Astrocyte of the hippocampus (primary cell): ENCODE results near the gene VEGFA.
"Not testable (repeated sequence)": the region's sequence is repeated elsewhere in the genome, so short reads cannot be mapped to it uniquely, and the experiment has no call there.

Source experiments
- DNase-seq: peaks from one replicate; pipeline ENCODE4 v3.0.0; 2011; ENCODE audit warnings: low read depth, low spot score

Gene VEGFA

GRCh38 chr6:43801495-43802181 is 31.6 kb downstream of the VEGFA start:
- no peak for DNase-seq

GRCh38 chr6:43803055-43803782 is 33.2 kb downstream of the VEGFA start:
- DNase-seq = no peak

DNA sequence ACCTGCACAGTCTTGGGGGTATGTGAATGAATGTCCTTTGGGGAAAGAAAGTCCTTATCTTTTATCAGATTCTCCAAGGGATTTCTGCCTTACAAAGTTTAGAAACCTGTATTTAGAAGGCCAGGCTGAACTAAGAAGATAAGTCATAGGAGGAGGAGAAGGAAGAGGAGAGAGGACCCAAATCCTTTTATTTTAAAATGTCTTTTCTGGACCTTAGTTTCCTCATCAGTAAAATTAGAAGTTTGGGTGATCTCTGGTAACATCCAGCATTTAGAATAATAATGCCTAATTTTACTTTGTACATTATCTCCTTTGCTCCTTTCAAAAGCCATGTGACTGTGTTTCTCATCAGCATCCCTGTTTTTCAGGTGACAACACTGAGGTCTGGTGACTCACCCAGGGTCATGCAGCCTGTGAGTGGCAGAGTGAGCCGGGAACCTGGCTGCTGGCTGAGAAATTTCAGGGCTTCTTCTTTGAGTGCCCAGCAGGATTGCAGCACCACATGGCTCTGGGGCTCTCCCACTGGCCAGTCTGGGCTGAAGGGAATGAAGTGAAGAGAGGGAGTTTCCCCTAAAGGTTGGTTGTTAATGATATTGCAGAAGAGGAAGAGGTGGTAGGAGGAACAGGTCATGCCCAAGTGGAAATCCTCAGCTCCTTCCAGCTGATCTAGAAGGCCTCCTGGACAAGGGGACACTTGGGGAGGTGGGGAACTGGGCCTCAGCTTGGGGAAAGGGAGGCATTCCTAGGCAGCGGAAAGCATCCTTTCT is 34.0 kb downstream of the VEGFA start:
- DNase-seq = peak; percentile 16

DNA sequence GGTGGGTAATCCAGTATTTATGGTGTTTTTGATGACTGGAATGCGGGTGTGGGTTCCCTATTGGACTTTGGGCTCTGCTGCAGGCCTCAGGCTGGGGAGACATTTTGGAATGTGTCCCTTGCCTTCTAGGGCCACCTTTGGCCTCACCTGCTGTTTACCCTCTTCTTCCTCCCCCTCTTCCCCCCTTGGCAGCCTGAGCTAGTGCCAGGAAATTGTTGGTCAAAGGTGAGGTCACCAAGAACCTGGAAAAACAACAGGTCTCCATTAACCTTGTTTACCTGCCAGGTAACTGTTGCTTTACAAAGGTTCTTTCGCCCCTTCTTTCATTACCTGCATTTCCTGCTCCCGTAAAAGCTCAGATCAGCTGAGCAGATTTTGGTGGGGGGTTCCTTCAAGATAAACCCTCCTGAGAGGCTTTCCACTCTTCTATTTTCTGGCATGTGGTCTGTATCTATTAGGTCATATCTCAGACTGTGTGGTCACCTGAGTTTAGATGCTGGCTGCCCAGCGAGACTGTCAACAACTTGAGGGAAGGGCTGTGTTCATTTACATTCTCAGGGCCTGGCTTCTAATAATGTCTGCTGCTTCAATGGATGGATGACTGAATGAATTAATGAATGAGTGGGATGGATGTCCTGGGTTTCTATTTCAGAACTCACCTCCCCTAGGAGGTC is 34.7 kb downstream of the VEGFA start:
- DNase-seq = no peak

- DNase-seq = no peak
Observed at GRCh38 chr6:43805699-43806042, 35.7 kb downstream of the VEGFA start.

DNA sequence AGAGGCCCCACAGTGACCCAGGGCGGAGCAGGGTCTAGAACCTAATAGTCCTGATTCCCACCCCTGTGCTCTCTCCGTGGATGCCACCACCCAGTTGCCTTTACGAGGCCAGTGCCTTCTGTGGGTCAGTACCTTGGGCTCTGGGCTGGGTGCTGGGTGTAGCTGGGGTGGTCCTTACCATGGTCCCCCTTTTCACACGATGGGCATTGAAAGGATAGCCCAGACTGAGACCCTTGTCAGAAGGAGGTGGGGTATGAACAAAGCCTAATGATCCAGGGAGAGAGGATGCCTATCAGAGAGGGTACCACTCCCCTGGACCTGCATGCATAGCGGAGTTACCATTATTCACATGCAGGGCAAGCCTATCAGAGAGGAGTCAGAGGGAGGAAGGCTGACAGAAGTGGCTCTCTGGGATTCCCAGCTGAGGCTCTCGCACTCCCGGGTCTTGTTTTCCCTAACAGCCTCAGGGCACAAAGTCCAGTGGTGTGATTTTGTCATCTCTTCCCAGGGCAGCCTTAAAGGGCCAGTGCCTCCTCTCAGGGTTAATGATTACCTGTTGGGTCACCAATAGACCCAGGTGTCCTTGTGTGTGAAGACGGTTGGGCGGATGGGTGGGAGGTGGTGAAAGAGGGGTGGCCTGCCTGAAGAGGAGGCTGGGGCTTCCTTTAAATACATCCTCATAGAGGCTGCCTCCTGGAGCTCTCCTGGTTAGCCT is 36.2 kb downstream of the VEGFA start:
- no peak for DNase-seq

- no peak for DNase-seq
Observed at GRCh38 chr6:43806758-43807227, 36.8 kb downstream of the VEGFA start.

GRCh38 chr6:43807228-43808061 is 37.4 kb downstream of the VEGFA start:
- no peak for DNase-seq

DNA sequence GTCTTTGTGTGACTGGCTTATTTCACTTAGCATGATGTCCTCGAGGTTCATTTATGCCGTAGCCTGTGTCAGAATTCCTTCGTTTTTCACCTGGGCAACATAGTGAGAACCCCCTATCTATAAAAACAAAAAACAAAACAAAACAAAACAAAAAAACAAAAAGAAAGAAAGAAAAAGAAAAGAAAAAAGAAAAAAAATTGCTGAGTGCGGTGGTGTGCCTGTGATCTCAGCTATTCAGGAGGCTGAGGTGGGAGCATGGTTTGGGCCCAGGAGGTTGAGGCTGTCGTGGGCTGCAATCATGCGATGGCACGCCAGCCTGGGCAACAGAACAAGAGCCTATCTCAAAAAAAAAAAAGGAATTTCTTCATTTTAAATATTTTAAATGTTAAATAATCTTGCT is 38.4 kb downstream of the VEGFA start:
- DNase-seq = no peak

- peak; percentile 78 for DNase-seq
Observed at GRCh38 chr6:43809417-43810305, 39.6 kb downstream of the VEGFA start.

- DNase-seq = no peak
Observed at GRCh38 chr6:43810965-43811732, 41.1 kb downstream of the VEGFA start.

DNA sequence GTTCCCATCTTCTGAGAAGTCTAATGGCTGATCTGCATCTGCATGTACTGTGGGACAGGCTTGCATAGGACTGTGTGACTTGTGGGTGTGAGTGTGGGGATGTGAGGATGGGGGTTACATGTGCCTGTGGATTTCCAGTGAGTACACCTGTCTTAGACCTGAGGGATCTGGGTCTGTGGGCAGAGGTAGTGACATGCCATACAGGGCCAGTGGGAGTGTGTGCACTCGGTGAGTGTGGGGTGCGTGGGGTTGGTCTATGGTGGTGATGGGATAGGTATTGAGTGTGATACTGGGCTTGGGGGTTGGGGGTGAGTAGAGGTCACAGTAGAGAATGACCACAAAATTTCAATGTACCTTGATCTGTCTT is 41.7 kb downstream of the VEGFA start:
- no peak for DNase-seq

GRCh38 chr6:43812850-43813578 is 43.0 kb downstream of the VEGFA start:
- DNase-seq = no peak

DNA sequence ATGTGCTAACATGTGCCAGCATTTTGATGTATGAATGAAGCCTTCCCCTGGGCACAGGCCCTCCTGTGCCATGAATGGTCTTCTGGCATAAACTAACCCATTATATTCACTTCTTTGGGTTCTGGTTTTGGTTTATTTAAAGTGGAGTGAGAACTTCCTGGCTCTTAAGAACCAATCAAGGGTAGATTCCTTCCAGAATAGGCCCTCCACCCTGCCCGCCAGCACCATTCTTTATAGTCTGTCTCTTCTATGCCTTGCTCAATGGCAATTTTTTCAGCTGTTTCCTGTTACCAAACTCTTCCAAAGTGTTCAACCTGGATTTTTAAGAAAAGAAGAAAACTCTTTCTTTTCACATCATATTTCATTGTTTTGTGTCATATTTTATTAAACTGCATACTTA is 44.1 kb downstream of the VEGFA start:
- DNase-seq = no peak

DNA sequence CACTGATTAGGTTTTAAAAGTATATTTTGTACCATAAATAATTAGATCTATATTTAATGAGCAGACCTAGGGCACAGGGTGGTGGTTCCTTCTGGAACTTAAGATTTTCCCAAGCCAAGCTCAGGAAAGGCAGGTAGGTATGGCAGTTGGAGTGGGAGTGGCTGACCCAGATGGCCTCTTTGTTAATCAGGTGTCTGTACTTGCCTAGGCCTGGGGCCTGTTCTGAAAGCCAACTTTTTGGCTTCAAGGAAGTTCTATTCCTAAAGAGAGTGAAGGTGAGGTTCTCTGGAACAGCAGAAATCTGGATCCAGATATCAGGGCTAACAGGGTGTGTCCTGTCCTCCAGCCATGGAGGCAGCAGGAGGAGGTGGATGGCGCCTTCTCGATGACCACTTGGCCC is 44.9 kb downstream of the VEGFA start:
- no peak for DNase-seq

GRCh38 chr6:43817192-43817591 is 47.2 kb downstream of the VEGFA start:
- DNase-seq = no peak

- not testable (repeated sequence) for DNase-seq
Observed at GRCh38 chr6:43818973-43819372, 49.0 kb downstream of the VEGFA start.

GRCh38 chr6:43819958-43820357 is 49.9 kb downstream of the VEGFA start:
- DNase-seq = no peak
